ENCODE results near the gene RRBP1.

DNA sequence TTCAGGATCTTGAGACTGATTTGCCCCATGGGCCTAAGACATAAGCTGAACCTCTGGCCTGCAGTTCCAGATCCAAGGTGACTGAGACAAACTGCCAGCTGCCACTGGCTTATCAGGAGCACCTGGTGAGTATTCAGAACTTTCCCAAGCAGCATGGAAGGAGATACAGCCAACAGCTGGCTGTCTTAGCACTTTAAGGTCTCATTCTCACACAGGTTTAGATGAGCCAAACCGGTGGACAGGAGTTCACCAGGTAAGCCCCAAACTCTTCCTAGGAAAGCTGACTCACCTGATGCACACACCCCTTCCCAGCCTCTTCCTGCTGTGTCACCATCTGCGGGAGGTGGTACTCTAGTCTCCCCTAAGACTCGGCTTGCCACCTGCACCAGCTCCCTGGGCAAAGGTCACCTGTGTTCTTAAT lies 17.9 kb upstream of the RRBP1 start, which contains the start of gene BANF2:
- TF ChIP-seq, protein P1, sequence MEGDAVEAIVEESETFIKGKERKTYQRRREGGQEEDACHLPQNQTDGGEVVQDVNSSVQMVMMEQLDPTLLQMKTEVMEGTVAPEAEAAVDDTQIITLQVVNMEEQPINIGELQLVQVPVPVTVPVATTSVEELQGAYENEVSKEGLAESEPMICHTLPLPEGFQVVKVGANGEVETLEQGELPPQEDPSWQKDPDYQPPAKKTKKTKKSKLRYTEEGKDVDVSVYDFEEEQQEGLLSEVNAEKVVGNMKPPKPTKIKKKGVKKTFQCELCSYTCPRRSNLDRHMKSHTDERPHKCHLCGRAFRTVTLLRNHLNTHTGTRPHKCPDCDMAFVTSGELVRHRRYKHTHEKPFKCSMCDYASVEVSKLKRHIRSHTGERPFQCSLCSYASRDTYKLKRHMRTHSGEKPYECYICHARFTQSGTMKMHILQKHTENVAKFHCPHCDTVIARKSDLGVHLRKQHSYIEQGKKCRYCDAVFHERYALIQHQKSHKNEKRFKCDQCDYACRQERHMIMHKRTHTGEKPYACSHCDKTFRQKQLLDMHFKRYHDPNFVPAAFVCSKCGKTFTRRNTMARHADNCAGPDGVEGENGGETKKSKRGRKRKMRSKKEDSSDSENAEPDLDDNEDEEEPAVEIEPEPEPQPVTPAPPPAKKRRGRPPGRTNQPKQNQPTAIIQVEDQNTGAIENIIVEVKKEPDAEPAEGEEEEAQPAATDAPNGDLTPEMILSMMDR (IDR thresholded peaks at IDR 0.05; ENCODE audit: low read depth, low read length, missing input control), result no peak
- no peak for TF ChIP-seq TAF1 (conservative IDR thresholded peaks at IDR 0.05)
- no peak for TF ChIP-seq GABPA (IDR thresholded peaks at IDR 0.05 in 1 of 2, conservative IDR thresholded peaks at IDR 0.05 in 1 of 2)
- TF ChIP-seq RAD21 (IDR thresholded peaks at IDR 0.05), result no peak
- TF ChIP-seq, protein P2, sequence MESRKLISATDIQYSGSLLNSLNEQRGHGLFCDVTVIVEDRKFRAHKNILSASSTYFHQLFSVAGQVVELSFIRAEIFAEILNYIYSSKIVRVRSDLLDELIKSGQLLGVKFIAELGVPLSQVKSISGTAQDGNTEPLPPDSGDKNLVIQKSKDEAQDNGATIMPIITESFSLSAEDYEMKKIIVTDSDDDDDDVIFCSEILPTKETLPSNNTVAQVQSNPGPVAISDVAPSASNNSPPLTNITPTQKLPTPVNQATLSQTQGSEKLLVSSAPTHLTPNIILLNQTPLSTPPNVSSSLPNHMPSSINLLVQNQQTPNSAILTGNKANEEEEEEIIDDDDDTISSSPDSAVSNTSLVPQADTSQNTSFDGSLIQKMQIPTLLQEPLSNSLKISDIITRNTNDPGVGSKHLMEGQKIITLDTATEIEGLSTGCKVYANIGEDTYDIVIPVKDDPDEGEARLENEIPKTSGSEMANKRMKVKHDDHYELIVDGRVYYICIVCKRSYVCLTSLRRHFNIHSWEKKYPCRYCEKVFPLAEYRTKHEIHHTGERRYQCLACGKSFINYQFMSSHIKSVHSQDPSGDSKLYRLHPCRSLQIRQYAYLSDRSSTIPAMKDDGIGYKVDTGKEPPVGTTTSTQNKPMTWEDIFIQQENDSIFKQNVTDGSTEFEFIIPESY (IDR thresholded peaks at IDR 0.05), result no peak
- TF ChIP-seq, protein P3, sequence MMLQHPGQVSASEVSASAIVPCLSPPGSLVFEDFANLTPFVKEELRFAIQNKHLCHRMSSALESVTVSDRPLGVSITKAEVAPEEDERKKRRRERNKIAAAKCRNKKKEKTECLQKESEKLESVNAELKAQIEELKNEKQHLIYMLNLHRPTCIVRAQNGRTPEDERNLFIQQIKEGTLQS (IDR thresholded peaks at IDR 0.05), result no peak
- no peak for TF ChIP-seq FOXA1 (IDR thresholded peaks at IDR 0.05)
- TF ChIP-seq, protein P4, sequence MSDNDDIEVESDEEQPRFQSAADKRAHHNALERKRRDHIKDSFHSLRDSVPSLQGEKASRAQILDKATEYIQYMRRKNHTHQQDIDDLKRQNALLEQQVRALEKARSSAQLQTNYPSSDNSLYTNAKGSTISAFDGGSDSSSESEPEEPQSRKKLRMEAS (IDR thresholded peaks at IDR 0.05), result no peak
- TF ChIP-seq RXRA (IDR thresholded peaks at IDR 0.05), result no peak
- TF ChIP-seq, protein P5, sequence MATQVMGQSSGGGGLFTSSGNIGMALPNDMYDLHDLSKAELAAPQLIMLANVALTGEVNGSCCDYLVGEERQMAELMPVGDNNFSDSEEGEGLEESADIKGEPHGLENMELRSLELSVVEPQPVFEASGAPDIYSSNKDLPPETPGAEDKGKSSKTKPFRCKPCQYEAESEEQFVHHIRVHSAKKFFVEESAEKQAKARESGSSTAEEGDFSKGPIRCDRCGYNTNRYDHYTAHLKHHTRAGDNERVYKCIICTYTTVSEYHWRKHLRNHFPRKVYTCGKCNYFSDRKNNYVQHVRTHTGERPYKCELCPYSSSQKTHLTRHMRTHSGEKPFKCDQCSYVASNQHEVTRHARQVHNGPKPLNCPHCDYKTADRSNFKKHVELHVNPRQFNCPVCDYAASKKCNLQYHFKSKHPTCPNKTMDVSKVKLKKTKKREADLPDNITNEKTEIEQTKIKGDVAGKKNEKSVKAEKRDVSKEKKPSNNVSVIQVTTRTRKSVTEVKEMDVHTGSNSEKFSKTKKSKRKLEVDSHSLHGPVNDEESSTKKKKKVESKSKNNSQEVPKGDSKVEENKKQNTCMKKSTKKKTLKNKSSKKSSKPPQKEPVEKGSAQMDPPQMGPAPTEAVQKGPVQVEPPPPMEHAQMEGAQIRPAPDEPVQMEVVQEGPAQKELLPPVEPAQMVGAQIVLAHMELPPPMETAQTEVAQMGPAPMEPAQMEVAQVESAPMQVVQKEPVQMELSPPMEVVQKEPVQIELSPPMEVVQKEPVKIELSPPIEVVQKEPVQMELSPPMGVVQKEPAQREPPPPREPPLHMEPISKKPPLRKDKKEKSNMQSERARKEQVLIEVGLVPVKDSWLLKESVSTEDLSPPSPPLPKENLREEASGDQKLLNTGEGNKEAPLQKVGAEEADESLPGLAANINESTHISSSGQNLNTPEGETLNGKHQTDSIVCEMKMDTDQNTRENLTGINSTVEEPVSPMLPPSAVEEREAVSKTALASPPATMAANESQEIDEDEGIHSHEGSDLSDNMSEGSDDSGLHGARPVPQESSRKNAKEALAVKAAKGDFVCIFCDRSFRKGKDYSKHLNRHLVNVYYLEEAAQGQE (IDR thresholded peaks at IDR 0.05), result no peak
- TF ChIP-seq JUND (IDR thresholded peaks at IDR 0.05), result no peak
- no peak for TF ChIP-seq HNF4A (conservative IDR thresholded peaks at IDR 0.05)
- TF ChIP-seq YY1 (IDR thresholded peaks at IDR 0.05), result no peak
- TF ChIP-seq EGR1 (IDR thresholded peaks at IDR 0.05; ENCODE audit: low read depth in 2 of 2), result no peak
